K562 (cell line): ENCODE data around the gene ZBTB38. TPM values are rescaled to one million over a fixed set of nuclear protein-coding genes. Genes with fewer than 3 reads are reported as not detected.

ENCODE experiments used
- ATAC-seq: fragments of 200-7000 bp; cut with Tn5 transposase; 3 replicates; pipeline ENCODE4 v1.9.1; 2020; ENCODE audit warnings: moderate library complexity
- BruUV-seq: library from RNA; stranded (reverse); fragments of 400-500 nt; replicated peaks from 2 replicates; lab custom pipeline; 2021; lab: Mats Ljungman, UMichigan
- CTCF ChIA-PET: fragments of 300-600 bp; formaldehyde crosslinking; extraction: SDS; loops from one replicate; lab custom pipeline; 2021; ENCODE audit warnings: low intra/inter-chr PET ratio; lab: Yijun Ruan, JAX
- POLR2A ChIA-PET: fragments of 300-600, 350-650 bp; sonication (Branson Sonifier 250); formaldehyde crosslinking; extraction: SDS; loops from one replicate; lab custom pipeline; 2021; ENCODE audit warnings: antibody characterized with exemption, inconsistent platforms; lab: Yijun Ruan, JAX
- DNase-seq, 4 experiments: peaks; one replicate each; pipeline versions ENCODE4 v3.0.0 to v3.0.0-alpha.2; 2011 to 2018; ENCODE audit warnings: low spot score in 3 of 4, mixed read lengths in 3 of 4; ENCODE audit errors: extremely low read depth in 1 of 4
- FAIRE-seq: peaks from 2 replicates; lab custom pipeline; 2011; peaks lifted over from hg19 to GRCh38; lab: Jason Lieb, UNC
- H2AFZ ChIP-seq: 2 replicates; pipeline ENCODE4 v1.6.0; 2011; ENCODE audit warnings: low read depth, low read length, control low read depth, inconsistent platforms
- H3K27ac ChIP-seq: fragments of 200-600 bp; 3 replicates; pipeline ENCODE4 v1.8.0; 2011; ENCODE audit warnings: low read depth, mild to moderate bottlenecking, control low read depth, inconsistent platforms, low read length, moderate library complexity, mixed read lengths; ENCODE audit errors: extremely low read depth
- H3K27me3 ChIP-seq, 2 experiments: fragments of 300-600 bp in 1 of 2; 2 replicates in 1 of 2; 3 replicates in 1 of 2; pipeline versions ENCODE4 v1.6.0 to v1.8.0; 2011; ENCODE audit warnings: inconsistent platforms in 2 of 2, low read length in 2 of 2, mild to moderate bottlenecking in 1 of 2, mixed read lengths in 1 of 2, moderate library complexity in 1 of 2; ENCODE audit not compliant: control insufficient read depth in 2 of 2, insufficient read depth in 2 of 2
- H3K36me3 ChIP-seq: fragments of 300-600 bp; 3 replicates; pipeline ENCODE4 v1.8.0; 2011; ENCODE audit warnings: mild to moderate bottlenecking, low read length, inconsistent platforms; ENCODE audit not compliant: control insufficient read depth, insufficient read depth
- H3K4me1 ChIP-seq, 2 experiments: fragments of 200-600 bp in 1 of 2; replicated peaks in 1 of 2; 2 replicates in 1 of 2; 3 replicates in 1 of 2; pipeline versions ENCODE4 v1.5.1 to v1.8.0; 2011; ENCODE audit warnings: inconsistent platforms in 2 of 2, low read length in 2 of 2, mild to moderate bottlenecking in 1 of 2, mixed read lengths in 1 of 2, moderate library complexity in 1 of 2; ENCODE audit not compliant: control insufficient read depth in 2 of 2, insufficient read depth in 2 of 2
- H3K4me2 ChIP-seq: 2 replicates; pipeline ENCODE4 v1.6.1; 2011; ENCODE audit warnings: low read length, control low read depth, inconsistent platforms, mixed read lengths; ENCODE audit not compliant: insufficient read depth
- H3K4me3 ChIP-seq: fragments of 200-600 bp; sonication (generic), shearing (Covaris generic); 2 replicates; pipeline ENCODE4 v1.5.1; 2016; ENCODE audit warnings: control low read depth, inconsistent platforms
- H3K79me2 ChIP-seq: fragments of 200-600 bp; 3 replicates; pipeline ENCODE4 v1.8.0; 2011; ENCODE audit warnings: low read length, inconsistent platforms; ENCODE audit not compliant: control insufficient read depth, insufficient read depth
- H3K9ac ChIP-seq, 2 experiments: 2 replicates each; pipeline versions ENCODE4 v1.6.0 to v1.6.1; 2011; ENCODE audit warnings: low read depth in 2 of 2, low read length in 2 of 2, control low read depth in 1 of 2, inconsistent platforms in 1 of 2, mild to moderate bottlenecking in 1 of 2, mixed read lengths in 1 of 2; ENCODE audit not compliant: insufficient read depth in 1 of 2
- H3K9me1 ChIP-seq: one replicate; pipeline ENCODE4 v1.6.0; 2011; ENCODE audit warnings: inconsistent platforms, mild to moderate bottlenecking, low read length, moderate library complexity; ENCODE audit not compliant: control insufficient read depth, insufficient read depth
- H3K9me3 ChIP-seq: replicated peaks from 2 replicates; pipeline ENCODE4 v1.5.1; 2011; ENCODE audit warnings: low read depth, low read length, inconsistent platforms; ENCODE audit not compliant: control insufficient read depth, insufficient read depth
- H4K20me1 ChIP-seq: replicated peaks from 2 replicates; pipeline ENCODE4 v1.6.1; 2011; ENCODE audit warnings: low read length, inconsistent platforms, mixed read lengths; ENCODE audit not compliant: control insufficient read depth, insufficient read depth
- CLOCK ChIP-seq: fragments of 250-450 bp; sonication (Bioruptor Pico); IDR thresholded peaks from 2 replicates; pipeline ENCODE4 v1.4.0; 2020; ENCODE audit warnings: mild to moderate bottlenecking, moderate library complexity, borderline replicate concordance
- CTCF ChIP-seq, 3 experiments: IDR thresholded peaks in 2 of 3; conservative IDR thresholded peaks in 1 of 3; 2 replicates each; pipeline ENCODE4 v1.5.1; 2011 to 2012; ENCODE audit warnings: low read length in 3 of 3, mild to moderate bottlenecking in 3 of 3, control low read depth in 2 of 3, improper control_type of control experiment in 1 of 3, inconsistent platforms in 1 of 3, low read depth in 1 of 3, mixed read lengths in 1 of 3, moderate library complexity in 1 of 3; ENCODE audit not compliant: insufficient read depth in 2 of 3
- ERF ChIP-seq: fragments of 450-650 bp; formaldehyde crosslinking; IDR thresholded peaks from 2 replicates; pipeline ENCODE4 v1.4.0; 2020; ENCODE audit warnings: mild to moderate bottlenecking, mixed read lengths
- ETV1 ChIP-seq: fragments of 450-650 bp; conservative IDR thresholded peaks from 2 replicates; pipeline ENCODE4 v1.6.1; 2016; ENCODE audit warnings: missing genetic modification characterization, control low read depth, low read depth, missing compliant biosample characterization
- HINFP ChIP-seq: fragments of 450-650 bp; conservative IDR thresholded peaks from 2 replicates; pipeline ENCODE4 v1.6.1; 2016; ENCODE audit warnings: missing genetic modification characterization, low read depth, mild to moderate bottlenecking, control low read depth, missing compliant biosample characterization
- RAD21 ChIP-seq, 2 experiments: fragments of 250-450 bp in 1 of 2; fragments of 450-650 bp in 1 of 2; sonication (Bioruptor Pico) in 1 of 2; formaldehyde crosslinking in 1 of 2; IDR thresholded peaks in 1 of 2; conservative IDR thresholded peaks in 1 of 2; 2 replicates each; pipeline versions ENCODE4 v1.4.0 to v1.8.0; 2020 to 2022; ENCODE audit warnings: mild to moderate bottlenecking in 2 of 2, moderate library complexity in 1 of 2
- XRCC3 ChIP-seq: fragments of 450-650 bp; IDR thresholded peaks from 2 replicates; pipeline ENCODE4 v1.6.1; 2017; ENCODE audit warnings: mild to moderate bottlenecking, moderate library complexity
- ZNF175 ChIP-seq: fragments of 200-800 bp; sonication (Bioruptor generic); IDR thresholded peaks from 2 replicates; pipeline ENCODE4 v1.6.1; 2016; ENCODE audit warnings: low read depth, mild to moderate bottlenecking, missing genetic modification characterization, missing compliant biosample characterization
- ZNF592 ChIP-seq: fragments of 450-650 bp; IDR thresholded peaks from 2 replicates; pipeline ENCODE4 v1.6.1; 2017; ENCODE audit warnings: antibody characterized with exemption, mild to moderate bottlenecking
- ZNF695 ChIP-seq: fragments of 450-650 bp; formaldehyde crosslinking; IDR thresholded peaks from 2 replicates; pipeline ENCODE4 v1.4.0; 2020; ENCODE audit warnings: mild to moderate bottlenecking, moderate library complexity
- WGBS: fragments of 100-300 bp; shearing (Covaris generic); methylation state at CpG from one replicate; pipeline ENCODE4 v1.1.6; 2016; ENCODE audit warnings: low coverage, mixed read lengths; ENCODE audit not compliant: insufficient coverage; ENCODE audit errors: missing lambda C conversion rate; 5-methylcytosine and 5-hydroxymethylcytosine counted together
- in situ Hi-C: fragments of 300-500 bp; cut with MboI; formaldehyde crosslinking; loops from 4 replicates; pipeline ENCODE4 v1.15.0; 2018; ENCODE audit warnings: inconsistent platforms, mixed read lengths
- intact Hi-C: fragments of 100-400 bp; cut with micrococcal nuclease; formaldehyde crosslinking; loops from 2 replicates; pipeline ENCODE4 v1.14.2; 2022
- polyA plus RNA-seq, 8 experiments: library from polyadenylated mRNA; depleted of rRNA in 4 of 8; stranded (reverse) in 5 of 8; unstranded in 3 of 8; fragments of >200 nt; fragmentation: Nextera tagmentation in 2 of 8; fragmentation: Illumina TruSeq in 1 of 8; extraction: Ambion mirVana in 2 of 8; extraction: Trizol in 1 of 8; gene quantifications; 2 replicates each; pipeline versions ENCODE4 v1.2.1 to v1.2.3, GENCODE V29; 2011 to 2014; ENCODE audit warnings: inconsistent platforms in 1 of 8, missing spikeins in 1 of 8
- total RNA-seq, 7 experiments: library from RNA; depleted of rRNA in 6 of 7; stranded (reverse); fragments of >200 nt in 6 of 7; fragmentation: Illumina TruSeq in 2 of 7; extraction: Trizol in 2 of 7; gene quantifications; 2 replicates each; pipeline versions ENCODE4 v1.2.1 to v1.2.3, GENCODE V29; 2011 to 2021; ENCODE audit warnings: low replicate concordance in 1 of 7

ZBTB38 gene
- total and polyA plus RNA-seq, 9 of the 15 experiments (the other 6 are each of a cell fraction or from before 2014, with no cell fraction given), result 12.1 to 39.4 (median 22.9) TPM

- Histone ChIP-seq H3K4me3 (no peak overlapping the region), H3K79me2 (no peaks in the 10 kb centered on the region), H3K27me3 (no peaks in the 10 kb centered on the region), H2AFZ (peak overlapping the region; percentile 65), H3K4me2 (peak overlapping the region; percentile 22; the same call in 1 of the 2 replicates), H3K9me1 (no peaks in the 10 kb centered on the region), H3K27ac (peak overlapping the region; percentile 49), H3K9me3 (no peaks in the 10 kb centered on the region), H3K36me3 (peaks cover 27% of the 10 kb centered on the region; the same call in 2 of the 3 replicates), H4K20me1 (no peaks in the 10 kb centered on the region), H3K9ac (no peak overlapping the region; a peak in 1 of 4 replicates), H3K4me1 (peaks cover 2 to 28% of the 10 kb centered on the region in 2 experiments; a peak in 4 of 5 replicates)
- intact Hi-C loops, result no loop called here
- WGBS, result 22% methylated on average over 3 of the region's 3 CpGs
- in situ Hi-C loops, result no loop called here
- no TSS peak for BruUV-seq
- ATAC-seq (peak; percentile 71), FAIRE-seq (peak; percentile 73), DNase-seq (peak in 2 of 4 experiments; percentile 26 to 50)
- ChIA-PET CTCF (no interaction called here), POLR2A (interaction anchor here (0.6 to 1.5 kb wide), 5 partner anchors 10 to 42 kb away, joined by 3 to 6 read pairs (median 3); no protein-coding TSS in a partner anchor)
- TF ChIP-seq CTCF (IDR thresholded peaks at IDR 0.05 in 2 of 3, conservative IDR thresholded peaks at IDR 0.05 in 1 of 3; ENCODE audit: insufficient read depth in 2 of 3, low read depth in 1 of 3, low read length in 3 of 3) (peak in 2 of 3 experiments; percentile 31 to 52; a peak in 4 of 6 replicates), ZNF695 (CRISPR knock-in tag) (no peak), ERF (CRISPR knock-in tag) (0 out of 2 replicates have a peak, but pooled peaks have one; percentile 11), ZNF592 (peak; percentile 29; the same call in 1 of the 2 replicates), CLOCK (CRISPR knock-in tag) (no peak), ETV1 (peak; percentile 73), ZNF175 (CRISPR knock-in tag) (peak; percentile 72; the same call in 1 of the 2 replicates), RAD21 (CRISPR knock-in tag; conservative IDR thresholded peaks at IDR 0.05 in 1 of 2, IDR thresholded peaks at IDR 0.05 in 1 of 2) (peak; percentile 37 to 51), HINFP (tag) (no peak), XRCC3 (no peak)
These were observed 42.1 kb downstream of the ZBTB38 start for GRCh38 chr3:141410408-141410807.
